Skeletal muscle cell (primary cell): ENCODE results near the gene TMEM9.
A peak's percentile ranks its signal among the peaks of the same experiment; 100 is the strongest.

Experiments used
- DNase-seq: peaks from one replicate; pipeline ENCODE4 v3.0.0-alpha.2; 2010; ENCODE audit warnings: low read depth
- H3K4me3 ChIP-seq: 2 replicates; pipeline ENCODE4 v1.5.1; 2011; ENCODE audit warnings: low read depth, mild to moderate bottlenecking, control low read depth, low read length, moderate library complexity

Gene TMEM9

GRCh38 chr1:201154389-201155165 is at the start of gene TMEM9:
Gene TMEM9 (minus strand): TSS chr1:201154474. CDS start chr1:201153923, 551 bp downstream.
- peak within 1 kb of the TSS; percentile 81 for H3K4me3 ChIP-seq
- peak; percentile 72 for DNase-seq

GRCh38 chr1:201198598-201198997 is 44.3 kb upstream of the TMEM9 start:
- no peak for DNase-seq
- no peak overlapping the region for H3K4me3 ChIP-seq

DNA sequence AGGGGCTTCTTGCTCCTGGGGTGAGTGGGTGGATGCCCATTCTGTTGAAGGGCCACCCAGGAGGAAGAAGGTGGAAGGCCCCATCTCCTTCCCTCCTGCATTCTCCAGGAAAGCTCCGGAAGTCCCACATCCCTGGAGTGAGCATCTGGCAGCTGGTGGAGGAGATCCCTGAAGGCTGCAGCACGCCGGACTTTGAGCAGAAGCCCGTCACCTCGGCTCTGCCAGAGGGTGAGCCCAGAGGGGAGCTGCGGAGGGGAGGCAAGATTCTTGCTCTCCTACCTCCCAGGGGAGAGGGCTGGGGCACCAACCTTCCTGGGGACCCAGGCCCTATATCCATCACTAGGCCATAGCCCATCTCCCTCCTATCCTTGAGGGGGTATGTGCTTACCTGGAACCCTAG is 39.8 kb upstream of the TMEM9 start:
- no peak for DNase-seq
- H3K4me3 ChIP-seq, result no peak overlapping the region

DNA sequence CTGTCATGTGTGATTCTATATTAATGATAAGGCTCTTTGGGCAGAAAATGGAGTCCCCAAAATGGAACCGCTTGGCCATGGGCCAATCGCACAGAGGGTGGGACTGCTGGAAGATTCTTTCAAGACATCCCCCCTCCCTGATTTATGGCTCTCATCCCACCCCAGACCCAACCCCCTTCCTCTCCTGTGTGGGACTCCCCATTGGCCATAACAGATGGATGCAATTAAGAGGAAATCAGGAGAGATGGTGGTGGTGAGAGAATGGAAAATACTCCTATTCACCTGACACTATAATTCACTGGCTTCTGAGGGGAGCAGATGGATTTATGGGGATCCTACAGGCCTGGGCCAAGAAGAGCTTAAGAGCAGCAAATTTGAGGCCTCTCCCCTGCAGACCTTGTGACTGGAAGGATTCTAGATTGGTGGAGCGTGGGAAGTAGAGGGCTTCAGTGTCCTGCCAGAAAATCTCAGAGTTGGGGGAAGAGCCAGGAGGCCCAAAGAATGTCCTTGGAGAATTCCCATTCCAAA is 38.1 kb upstream of the TMEM9 start:
- H3K4me3 ChIP-seq, result no peak overlapping the region
- peak; percentile 47 for DNase-seq

- peak; percentile 82 for DNase-seq
Observed at GRCh38 chr1:201191653-201192260, 37.5 kb upstream of the TMEM9 start.

DNA sequence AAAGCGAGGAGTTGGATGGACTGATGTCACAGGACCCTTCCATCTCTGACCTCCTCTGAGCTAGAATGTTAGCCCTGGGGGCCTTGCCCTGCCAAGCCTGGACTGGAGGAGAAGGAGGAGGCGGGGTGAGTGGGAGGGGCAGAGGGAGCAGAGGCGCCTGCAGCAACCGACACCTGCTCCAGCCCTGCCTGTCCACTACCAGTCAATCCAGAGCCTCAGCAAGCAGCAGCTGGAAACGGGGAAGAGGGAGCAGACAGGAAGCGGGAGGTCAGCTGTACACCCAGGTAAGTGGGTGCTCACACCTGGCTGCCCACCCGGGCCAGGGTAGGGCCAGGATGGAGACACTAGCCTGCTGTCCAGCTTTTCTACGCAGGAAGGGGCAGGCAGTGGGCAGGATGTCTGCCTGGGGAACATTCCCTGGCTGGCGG is 36.4 kb upstream of the TMEM9 start, which contains the start of gene IGFN1:
Gene IGFN1 (plus strand): TSS at position 201 of the 428 bp plus-strand sequence. CDS start 2,470 bp downstream, outside the sequence.
- no peak for DNase-seq
- H3K4me3 ChIP-seq, result no peak within 1 kb of the TSS

More at GRCh38 chr1:201191653-201192260, 37.5 kb upstream of the TMEM9 start:
- no peak overlapping the region for H3K4me3 ChIP-seq

- H3K4me3 ChIP-seq, result no peak overlapping the region
- no peak for DNase-seq
Observed at GRCh38 chr1:201190005-201190404, 35.7 kb upstream of the TMEM9 start.

- no peak for DNase-seq
- no peak overlapping the region for H3K4me3 ChIP-seq
Observed at GRCh38 chr1:201189085-201189484, 34.8 kb upstream of the TMEM9 start.

- no peak overlapping the region for H3K4me3 ChIP-seq
Observed at GRCh38 chr1:201186192-201186591, 31.9 kb upstream of the TMEM9 start.

GRCh38 chr1:201185527-201186128 is 31.4 kb upstream of the TMEM9 start:
- no peak overlapping the region for H3K4me3 ChIP-seq
- no peak for DNase-seq

More at GRCh38 chr1:201186192-201186591, 31.9 kb upstream of the TMEM9 start:
- no peak for DNase-seq

GRCh38 chr1:201185123-201185453 is 30.8 kb upstream of the TMEM9 start:
- no peak for DNase-seq
- no peak overlapping the region for H3K4me3 ChIP-seq

- peak; percentile 61 for DNase-seq
- no peak overlapping the region for H3K4me3 ChIP-seq
Observed at GRCh38 chr1:201184307-201185122, 30.2 kb upstream of the TMEM9 start.

DNA sequence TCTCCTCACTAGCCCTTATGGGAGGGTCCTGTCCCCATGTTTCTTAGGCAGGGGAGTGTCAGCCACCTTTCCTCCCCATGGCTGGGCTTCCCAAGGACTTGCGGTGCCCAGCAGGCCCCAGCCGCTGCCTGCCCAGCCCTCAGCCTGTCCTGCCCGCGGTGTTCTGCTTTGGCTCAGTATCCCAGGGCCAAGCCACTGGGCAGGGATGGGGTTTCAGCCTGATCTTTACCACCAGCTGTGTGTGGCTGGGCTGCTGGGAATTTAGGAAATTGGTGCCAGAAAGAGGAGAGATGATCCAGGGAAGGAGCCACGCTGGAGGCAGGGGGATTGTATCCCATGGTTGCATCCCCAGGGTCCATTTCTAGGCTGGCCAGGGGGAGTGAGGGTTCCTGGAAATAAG is 29.5 kb upstream of the TMEM9 start:
- H3K4me3 ChIP-seq, result no peak overlapping the region
- DNase-seq, result no peak

DNA sequence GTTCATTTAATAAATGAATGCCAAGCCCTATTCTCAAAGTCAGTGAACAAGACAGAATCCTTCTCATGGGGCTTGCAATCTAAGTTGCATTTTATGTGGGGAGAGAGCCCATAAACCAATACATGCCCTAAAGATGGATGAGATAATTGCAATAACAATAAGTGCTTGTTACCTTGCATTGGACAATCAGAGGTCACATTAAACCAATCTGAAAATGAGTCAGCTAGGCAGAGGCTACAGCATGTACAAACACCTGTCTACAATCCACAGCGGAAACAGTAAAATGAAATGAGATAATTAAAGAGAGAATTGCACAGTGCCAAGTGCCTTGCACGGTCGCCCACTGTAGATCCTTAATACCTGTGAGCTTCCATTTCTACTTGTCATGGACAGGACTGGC is 28.9 kb upstream of the TMEM9 start:
- no peak for DNase-seq

DNA sequence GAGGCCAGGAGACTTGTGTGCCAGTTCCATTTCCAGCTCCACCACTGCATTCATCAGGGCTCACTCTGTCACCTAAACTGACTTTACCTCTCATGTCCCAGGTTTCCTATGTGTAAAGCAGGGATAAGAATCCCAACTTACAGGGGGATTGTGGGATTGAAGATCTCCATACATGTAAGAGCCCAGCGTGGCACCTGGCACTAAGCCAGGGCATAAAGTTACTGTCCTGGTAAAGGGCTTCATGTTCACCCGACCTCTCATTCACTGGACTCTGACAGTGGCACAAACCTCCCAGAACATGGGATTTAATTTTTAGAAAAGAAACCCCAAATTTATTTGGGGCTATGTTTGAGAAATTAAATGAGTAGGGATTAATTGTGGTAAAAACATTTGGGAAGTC is 27.5 kb upstream of the TMEM9 start:
- DNase-seq, result no peak
- H3K4me3 ChIP-seq, result no peak overlapping the region

More for the DNA sequence above, 28.9 kb upstream of the TMEM9 start:
- no peak overlapping the region for H3K4me3 ChIP-seq

GRCh38 chr1:201181323-201181722 is 27.0 kb upstream of the TMEM9 start:
- no peak for DNase-seq
- H3K4me3 ChIP-seq, result no peak overlapping the region

DNA sequence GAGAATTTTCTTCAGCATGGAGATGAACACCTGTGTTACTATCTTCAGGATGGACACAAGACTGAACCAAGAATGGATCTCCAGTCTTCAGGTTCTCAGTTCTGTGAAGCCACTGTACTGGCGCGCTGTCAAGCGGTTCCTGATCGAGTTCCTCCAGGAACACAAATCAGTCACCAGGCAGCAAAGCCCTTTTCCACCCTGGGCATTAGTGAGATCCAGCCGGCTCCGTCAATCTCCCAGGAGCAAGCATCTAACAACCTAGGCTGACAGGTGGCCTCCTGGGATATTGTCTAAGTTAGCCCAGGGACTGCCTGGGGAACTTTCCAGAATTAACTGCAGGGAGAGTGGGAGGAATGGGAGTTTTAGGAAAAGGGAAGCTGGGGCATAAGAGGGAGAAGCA is 26.6 kb upstream of the TMEM9 start:
- no peak for DNase-seq
- no peak overlapping the region for H3K4me3 ChIP-seq

DNA sequence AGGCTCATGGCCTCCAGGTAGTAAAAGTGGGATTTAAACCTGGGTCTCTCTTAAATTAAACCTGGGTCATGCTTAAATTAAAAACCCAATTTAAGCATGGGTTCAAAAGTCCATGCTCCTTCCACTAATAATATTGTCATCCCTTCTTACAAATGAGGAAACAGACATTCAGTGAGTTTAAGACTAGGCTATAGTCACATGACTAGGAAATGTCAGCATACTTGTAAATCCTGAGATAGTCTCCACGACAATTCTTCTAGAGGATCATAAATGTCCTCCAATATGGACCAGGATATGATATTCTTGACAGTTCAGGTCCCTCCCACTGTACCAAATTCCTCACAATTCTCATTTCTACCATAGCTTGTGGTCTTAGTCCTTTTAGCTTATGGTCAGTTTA is 25.9 kb upstream of the TMEM9 start:
- no peak for DNase-seq
- no peak overlapping the region for H3K4me3 ChIP-seq

DNA sequence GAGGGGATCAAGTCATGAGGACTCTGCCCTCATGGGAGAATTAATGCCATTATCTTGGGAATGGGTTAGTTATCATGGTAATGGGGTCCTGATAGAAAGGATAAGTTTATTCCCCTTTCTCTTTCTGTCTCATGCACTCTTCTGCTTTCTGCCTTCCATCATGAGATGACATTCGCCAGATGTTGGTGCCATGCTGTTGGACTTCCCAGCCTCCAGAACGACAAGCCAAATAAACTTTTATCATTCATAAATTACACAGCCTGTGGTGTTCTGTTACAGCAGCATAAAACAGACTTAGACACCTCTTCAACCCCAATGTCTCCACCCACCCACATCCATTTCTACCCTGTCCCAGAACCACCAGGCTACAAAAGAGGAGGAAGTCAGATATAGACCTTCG is 24.4 kb upstream of the TMEM9 start:
- no peak for DNase-seq
- no peak overlapping the region for H3K4me3 ChIP-seq

DNA sequence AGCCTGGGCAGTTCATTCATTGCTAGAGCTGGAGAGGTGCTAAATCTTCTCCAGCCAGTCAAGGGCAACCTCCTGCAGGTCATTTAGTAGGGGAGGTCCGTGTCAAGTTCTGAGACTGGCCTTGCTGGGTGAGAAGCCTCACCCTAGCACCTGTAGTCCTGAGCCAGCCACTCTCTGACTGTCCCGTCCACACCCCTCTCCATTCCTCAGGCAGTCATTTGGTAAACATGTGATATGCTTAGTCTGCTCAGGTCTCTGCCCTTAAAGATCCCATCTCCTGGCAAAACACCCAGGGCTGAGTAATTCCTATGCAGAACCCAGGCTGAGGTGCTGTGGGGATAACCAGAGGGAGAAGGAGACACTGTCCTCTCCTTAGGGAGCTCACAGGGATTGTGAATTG is 22.7 kb upstream of the TMEM9 start:
- no peak overlapping the region for H3K4me3 ChIP-seq
- no peak for DNase-seq
